GM20431 (cell line): ENCODE data around the gene FRMD4B.
"Not testable (repeated sequence)": the region's sequence is repeated elsewhere in the genome, so short reads cannot be mapped to it uniquely, and the experiment has no call there.

Experiments used
- in situ Hi-C: fragments of 300-500 bp; cut with MseI, MboI; formaldehyde crosslinking; loops from one replicate; pipeline ENCODE4 v1.15.0; 2020; ENCODE audit warnings: low sequenced_read_pairs; ENCODE audit not compliant: unreplicated experiment

Gene FRMD4B

DNA sequence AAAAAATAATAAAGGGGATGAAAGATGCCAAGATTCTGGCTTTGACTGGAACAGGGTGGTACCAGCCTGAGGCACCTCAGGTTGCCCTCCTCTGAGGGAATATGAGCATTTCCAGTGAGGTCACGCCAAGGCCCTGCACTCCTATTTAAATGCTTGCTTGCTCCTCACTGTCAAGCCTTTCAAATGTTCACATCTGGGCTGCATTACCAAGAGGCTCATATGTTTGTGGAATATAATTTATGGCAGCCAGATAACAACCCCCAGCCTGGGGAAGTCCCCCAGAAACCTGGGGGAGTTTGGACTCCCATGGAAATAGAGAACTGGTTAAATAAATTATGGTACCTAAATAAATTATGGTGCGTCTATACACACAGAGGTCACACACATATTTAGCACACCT lies 88.4 kb downstream of the FRMD4B start:
- in situ Hi-C loops = no loop called here

- in situ Hi-C loops = no loop called here
Measured at GRCh38 chr3:69296995-69297394, 88.9 kb downstream of the FRMD4B start.

DNA sequence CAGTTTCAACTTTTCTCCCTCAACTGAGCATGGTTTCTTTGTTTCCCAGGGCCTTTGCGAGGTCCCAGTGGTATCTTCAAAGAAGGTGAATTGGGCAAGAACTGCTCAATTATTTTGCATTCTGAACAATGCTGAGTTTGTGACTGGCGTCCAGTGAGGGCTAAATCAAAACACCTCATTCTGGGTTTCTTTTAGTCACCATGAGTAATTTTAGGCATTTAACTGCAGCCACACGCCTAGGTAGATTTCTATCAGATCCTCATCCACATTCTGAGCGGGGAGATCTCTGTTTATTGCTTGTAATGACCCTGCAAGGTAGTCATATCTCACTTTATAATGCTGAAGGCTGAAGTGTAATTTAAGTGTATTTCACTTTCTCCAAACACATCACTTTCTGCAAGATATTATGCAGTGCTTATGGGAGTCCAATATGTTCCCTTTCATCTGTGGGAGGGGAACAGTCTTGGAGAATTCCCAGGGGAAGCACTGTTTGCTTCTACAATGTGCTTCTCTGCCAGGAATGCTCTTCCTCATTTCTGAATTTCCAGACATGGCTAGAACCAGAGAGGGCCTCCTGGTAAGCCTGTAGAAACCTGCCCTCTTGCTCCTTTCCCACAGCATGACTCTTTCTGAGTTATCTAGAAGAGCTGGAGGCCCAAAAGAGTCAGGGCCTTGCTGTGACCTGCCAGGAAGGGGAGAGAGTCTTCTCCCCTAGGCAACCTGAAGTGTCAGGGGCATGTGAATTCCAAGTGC lies 91.7 kb downstream of the FRMD4B start:
- in situ Hi-C loops = no loop called here

GRCh38 chr3:69292959-69293574 lies 92.8 kb downstream of the FRMD4B start:
- in situ Hi-C loops = no loop called here

DNA sequence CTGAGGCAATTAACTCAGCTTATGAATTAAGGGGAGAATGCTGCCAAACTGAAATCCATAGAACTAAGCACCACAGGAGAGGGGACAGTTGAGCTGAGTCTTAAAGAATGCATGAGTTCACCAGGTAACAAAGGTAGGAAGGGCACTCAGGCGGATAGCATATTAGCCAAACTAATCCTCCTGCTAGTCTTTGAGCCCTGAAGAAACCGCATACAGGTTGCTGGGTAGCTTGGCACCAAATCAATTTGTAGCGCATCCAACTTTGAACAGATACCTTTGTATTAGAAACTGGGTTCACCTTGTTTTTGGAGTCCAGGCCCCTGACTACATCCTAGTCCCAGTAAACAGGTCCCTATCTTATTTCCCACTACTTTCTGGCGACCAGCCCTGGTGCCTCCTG lies 93.7 kb downstream of the FRMD4B start:
- in situ Hi-C loops = no loop called here

- in situ Hi-C loops = no loop called here
Measured at GRCh38 chr3:69290430-69290829, 95.5 kb downstream of the FRMD4B start.

GRCh38 chr3:69290006-69290405 lies 95.9 kb downstream of the FRMD4B start:
- in situ Hi-C loops = no loop called here

DNA sequence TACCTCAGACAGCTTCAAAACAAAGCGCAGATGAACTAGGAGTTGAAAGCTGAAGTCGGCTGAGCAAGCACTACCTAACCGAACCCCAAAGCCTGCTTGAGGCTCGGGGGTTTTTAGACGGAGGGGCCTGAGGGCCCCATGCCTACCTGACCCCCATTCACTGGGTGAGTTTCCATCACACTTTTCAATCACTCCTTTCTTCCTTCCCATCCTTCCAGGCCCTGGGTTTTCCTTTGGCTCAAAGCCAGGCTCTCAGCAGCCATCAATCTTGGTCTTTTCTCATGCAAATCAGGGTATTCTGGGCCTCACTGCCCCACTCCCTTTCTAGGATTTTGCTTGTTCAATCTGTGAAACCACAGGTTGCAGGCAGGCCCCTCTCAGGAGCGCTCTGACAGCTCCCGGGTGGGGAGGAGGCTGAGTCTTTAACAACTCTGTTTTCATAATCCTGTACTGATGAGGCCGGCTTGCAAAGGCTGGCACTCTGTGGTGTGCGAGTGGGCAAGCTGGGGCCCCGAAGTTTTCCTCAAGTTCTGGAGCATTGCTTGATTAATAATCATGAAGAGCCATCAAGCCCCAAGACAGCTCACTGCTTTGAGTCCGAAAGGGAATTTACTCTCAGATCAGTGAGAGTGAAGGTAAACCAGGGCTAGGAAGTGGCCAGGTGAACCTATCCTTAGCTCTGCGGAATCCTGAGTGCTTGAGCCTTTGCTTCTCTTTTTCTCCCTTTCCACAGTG lies 97.6 kb downstream of the FRMD4B start:
- in situ Hi-C loops = no loop called here

GRCh38 chr3:69283913-69284611 lies 101.8 kb downstream of the FRMD4B start:
- in situ Hi-C loops = no loop called here

DNA sequence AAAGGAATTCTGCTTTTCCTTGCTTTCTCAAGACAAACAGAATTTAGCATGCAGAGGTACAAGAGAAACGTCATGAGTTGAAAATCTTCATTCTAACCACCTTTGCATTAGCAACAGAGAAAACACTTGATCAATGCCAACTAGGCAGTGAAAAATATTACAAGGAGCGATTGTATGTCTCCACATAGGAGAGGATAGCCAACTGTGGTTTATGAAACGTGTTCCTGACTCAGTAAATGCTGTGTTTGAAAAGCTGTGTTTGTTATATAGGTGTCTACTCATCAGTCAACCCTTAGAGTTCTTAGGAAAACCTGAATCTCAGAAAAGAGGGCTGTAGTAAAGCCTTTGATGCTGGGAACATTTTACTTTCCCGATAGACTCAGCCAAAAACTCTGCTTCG lies 102.4 kb downstream of the FRMD4B start:
- in situ Hi-C loops = no loop called here

- in situ Hi-C loops = no loop called here
Measured at GRCh38 chr3:69282181-69282580, 103.7 kb downstream of the FRMD4B start.

- in situ Hi-C loops = not testable (repeated sequence)
Measured at GRCh38 chr3:69277403-69277802, 108.5 kb downstream of the FRMD4B start.

DNA sequence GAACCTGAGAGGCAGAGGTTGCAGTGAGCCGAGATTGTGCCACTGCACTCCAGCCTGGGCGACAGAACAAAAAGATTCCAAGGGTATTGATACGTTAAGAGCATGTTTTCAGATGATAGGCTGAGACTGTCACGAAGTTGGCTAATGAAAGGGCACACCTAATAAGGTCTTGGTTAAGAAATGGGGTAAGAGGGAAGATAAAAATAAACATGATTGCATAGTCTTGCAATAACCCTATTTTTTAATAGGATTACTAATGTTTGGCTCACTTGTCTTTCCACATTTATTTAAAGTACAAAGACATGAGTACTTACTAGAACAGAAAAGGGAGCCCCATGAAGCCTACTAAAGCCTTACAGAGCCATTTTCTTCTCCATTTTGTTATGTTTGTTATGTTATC lies 109.0 kb downstream of the FRMD4B start:
- in situ Hi-C loops = no loop called here

- in situ Hi-C loops = not testable (repeated sequence)
Measured at GRCh38 chr3:69276191-69276590, 109.7 kb downstream of the FRMD4B start.

GRCh38 chr3:69273896-69274295 lies 112.0 kb downstream of the FRMD4B start:
- in situ Hi-C loops = no loop called here

GRCh38 chr3:69272556-69272955 lies 113.3 kb downstream of the FRMD4B start:
- in situ Hi-C loops = no loop called here

GRCh38 chr3:69271098-69271497 lies 114.8 kb downstream of the FRMD4B start:
- in situ Hi-C loops = no loop called here

DNA sequence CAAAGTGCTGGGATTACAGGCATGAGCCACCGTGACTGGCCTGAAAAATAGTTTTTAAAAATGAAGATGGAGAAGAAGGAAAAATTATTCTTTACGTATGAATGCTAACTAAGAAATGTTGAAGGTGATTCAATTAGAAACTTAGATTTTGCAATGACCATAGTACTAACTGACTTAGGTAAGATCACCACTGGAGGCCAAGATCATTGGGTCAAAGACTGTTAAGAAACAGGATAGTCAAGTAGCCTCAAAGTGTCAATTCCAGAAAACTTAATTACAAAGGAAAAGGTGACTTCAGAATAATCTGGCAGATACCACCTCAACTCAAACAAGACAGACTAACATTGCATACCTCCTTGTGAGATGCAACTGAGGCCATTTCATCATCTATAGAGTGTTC lies 119.3 kb downstream of the FRMD4B start:
- in situ Hi-C loops = no loop called here

GRCh38 chr3:69266071-69266470 lies 119.8 kb downstream of the FRMD4B start:
- in situ Hi-C loops = not testable (repeated sequence)

- in situ Hi-C loops = not testable (repeated sequence)
Measured at GRCh38 chr3:69260843-69261405, 125.0 kb downstream of the FRMD4B start.
